ENCODE measurements around the gene MKNK2.
A peak's percentile ranks its signal among the peaks of the same experiment; 100 is the strongest.

The MKNK2 gene

DNA sequence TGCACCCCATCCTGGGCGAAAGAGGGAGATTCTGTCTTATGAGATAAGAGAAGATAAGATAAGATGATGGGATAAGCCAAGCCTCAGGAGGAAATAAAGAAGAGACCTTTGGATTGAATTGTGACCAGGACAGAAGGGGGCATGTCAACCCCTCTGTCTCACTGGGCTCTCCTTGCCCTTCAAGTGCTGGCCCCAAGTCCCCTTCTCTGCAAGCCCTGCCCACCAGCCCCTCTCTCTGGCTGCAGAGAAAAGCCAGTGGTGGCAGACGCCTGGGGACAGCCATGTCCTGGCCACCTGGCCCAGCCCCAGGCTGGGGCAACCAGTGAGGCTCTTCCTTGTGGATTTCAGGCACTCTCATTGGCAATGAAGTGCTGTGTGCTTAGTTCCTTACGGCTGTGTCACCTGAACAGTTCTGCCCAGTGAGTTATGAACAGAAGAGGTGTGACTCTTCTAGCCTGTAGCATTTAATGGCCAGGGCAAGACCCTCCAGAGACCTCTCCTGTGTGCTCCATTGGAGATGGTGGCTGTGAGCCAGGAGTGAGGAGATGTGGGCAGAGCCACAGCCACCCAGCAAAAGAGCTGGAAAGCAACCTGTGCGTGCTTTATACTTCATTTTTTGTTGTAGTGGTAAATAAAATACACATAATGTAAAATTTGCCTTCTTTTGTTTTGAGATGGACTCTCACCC, 29.4 kb downstream of the MKNK2 start:
- H2AFZ ChIP-seq (ENCODE audit: low read depth): no peak overlapping the region
- TF ChIP-seq, protein P1, sequence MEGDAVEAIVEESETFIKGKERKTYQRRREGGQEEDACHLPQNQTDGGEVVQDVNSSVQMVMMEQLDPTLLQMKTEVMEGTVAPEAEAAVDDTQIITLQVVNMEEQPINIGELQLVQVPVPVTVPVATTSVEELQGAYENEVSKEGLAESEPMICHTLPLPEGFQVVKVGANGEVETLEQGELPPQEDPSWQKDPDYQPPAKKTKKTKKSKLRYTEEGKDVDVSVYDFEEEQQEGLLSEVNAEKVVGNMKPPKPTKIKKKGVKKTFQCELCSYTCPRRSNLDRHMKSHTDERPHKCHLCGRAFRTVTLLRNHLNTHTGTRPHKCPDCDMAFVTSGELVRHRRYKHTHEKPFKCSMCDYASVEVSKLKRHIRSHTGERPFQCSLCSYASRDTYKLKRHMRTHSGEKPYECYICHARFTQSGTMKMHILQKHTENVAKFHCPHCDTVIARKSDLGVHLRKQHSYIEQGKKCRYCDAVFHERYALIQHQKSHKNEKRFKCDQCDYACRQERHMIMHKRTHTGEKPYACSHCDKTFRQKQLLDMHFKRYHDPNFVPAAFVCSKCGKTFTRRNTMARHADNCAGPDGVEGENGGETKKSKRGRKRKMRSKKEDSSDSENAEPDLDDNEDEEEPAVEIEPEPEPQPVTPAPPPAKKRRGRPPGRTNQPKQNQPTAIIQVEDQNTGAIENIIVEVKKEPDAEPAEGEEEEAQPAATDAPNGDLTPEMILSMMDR (conservative IDR thresholded peaks at IDR 0.05; ENCODE audit: low read depth, low read length): no peak
- no peak overlapping the region for H3K4me2 ChIP-seq
- no peaks in the 10 kb centered on the region for H3K27me3 ChIP-seq (ENCODE audit: insufficient read depth, low read depth)
- H4K20me1 ChIP-seq (ENCODE audit: insufficient read depth): no peaks in the 10 kb centered on the region
- H3K9ac ChIP-seq: no peak overlapping the region
- peaks cover 9% of the 10 kb centered on the region for H3K4me1 ChIP-seq (ENCODE audit: low read depth, poor library complexity, severe bottlenecking)
- H3K36me3 ChIP-seq (ENCODE audit: insufficient read depth): no peaks in the 10 kb centered on the region
- no peaks in the 10 kb centered on the region for H3K79me2 ChIP-seq (ENCODE audit: insufficient read depth, low read depth)
- H3K27ac ChIP-seq: no peak overlapping the region
- no peak overlapping the region for H3K4me3 ChIP-seq (IDR thresholded peaks at IDR 0.05; ENCODE audit: insufficient read depth, low read depth, low read length)

- no peaks in the 10 kb centered on the region for H3K27me3 ChIP-seq (ENCODE audit: insufficient read depth, low read depth)
- no peak overlapping the region for H3K4me2 ChIP-seq
- H3K9ac ChIP-seq: no peak overlapping the region
- peaks cover 7% of the 10 kb centered on the region; the same call in 1 of the 2 replicates for H3K79me2 ChIP-seq (ENCODE audit: insufficient read depth, low read depth)
- H3K4me1 ChIP-seq (ENCODE audit: low read depth, poor library complexity, severe bottlenecking): peaks cover 9% of the 10 kb centered on the region
- no peaks in the 10 kb centered on the region for H3K36me3 ChIP-seq (ENCODE audit: insufficient read depth)
- TF ChIP-seq, protein P1 (conservative IDR thresholded peaks at IDR 0.05; ENCODE audit: low read depth, low read length): no peak
- no peak overlapping the region for H2AFZ ChIP-seq (ENCODE audit: low read depth)
- no peaks in the 10 kb centered on the region for H4K20me1 ChIP-seq (ENCODE audit: insufficient read depth)
- no peak overlapping the region for H3K4me3 ChIP-seq (IDR thresholded peaks at IDR 0.05; ENCODE audit: insufficient read depth, low read depth, low read length)
- no peak overlapping the region for H3K27ac ChIP-seq
Observed at GRCh38 chr19:2018752-2019151, 32.3 kb downstream of the MKNK2 start.

DNA sequence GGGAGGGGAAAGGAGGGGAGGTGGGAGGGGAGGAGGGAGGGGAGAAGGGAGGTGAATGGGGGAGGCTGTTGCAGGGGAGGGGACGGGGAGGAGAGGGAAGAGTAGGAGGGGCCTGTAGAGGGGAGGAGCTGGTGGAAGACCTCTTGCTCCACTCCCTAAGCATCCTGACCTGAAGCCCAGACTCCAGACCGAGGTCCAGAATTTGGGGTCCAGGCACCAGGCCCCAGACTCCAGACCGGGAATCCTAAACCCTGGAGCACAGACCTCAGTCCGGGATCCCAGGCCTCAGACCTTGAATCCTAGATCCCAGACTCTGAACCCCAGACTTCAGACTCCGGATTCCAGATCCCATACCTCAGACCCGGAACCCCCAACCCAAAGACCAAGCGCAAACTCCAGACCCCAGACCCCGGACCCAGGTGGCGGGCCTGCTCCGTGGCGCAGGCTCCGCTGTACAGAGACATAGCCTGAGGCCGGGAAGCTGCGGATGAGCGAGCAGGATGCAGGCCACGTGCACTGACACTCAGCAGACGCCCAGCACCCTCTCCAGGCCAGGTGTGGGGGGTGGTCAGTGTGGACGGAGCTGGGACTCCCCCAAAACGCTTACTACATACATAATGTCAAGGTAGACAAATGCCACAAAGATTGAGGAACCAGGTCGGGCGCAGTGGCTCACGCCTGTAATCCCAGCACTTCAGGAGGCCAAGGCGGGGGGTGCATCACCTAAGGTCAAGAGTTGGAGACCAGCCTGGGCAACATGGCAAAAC, 34.8 kb downstream of the MKNK2 start:
- H3K4me3 ChIP-seq (IDR thresholded peaks at IDR 0.05; ENCODE audit: insufficient read depth, low read depth, low read length): no peak overlapping the region
- H3K36me3 ChIP-seq (ENCODE audit: insufficient read depth): no peaks in the 10 kb centered on the region
- H3K9ac ChIP-seq: no peak overlapping the region
- H4K20me1 ChIP-seq (ENCODE audit: insufficient read depth): no peaks in the 10 kb centered on the region
- no peaks in the 10 kb centered on the region for H3K27me3 ChIP-seq (ENCODE audit: insufficient read depth, low read depth)
- no peak overlapping the region for H3K4me2 ChIP-seq
- H3K27ac ChIP-seq: no peak overlapping the region
- peaks cover 20% of the 10 kb centered on the region; the same call in 1 of the 2 replicates for H3K79me2 ChIP-seq (ENCODE audit: insufficient read depth, low read depth)
- TF ChIP-seq, protein P1 (conservative IDR thresholded peaks at IDR 0.05; ENCODE audit: low read depth, low read length): no peak
- H3K4me1 ChIP-seq (ENCODE audit: low read depth, poor library complexity, severe bottlenecking): peaks cover 9% of the 10 kb centered on the region
- no peak overlapping the region for H2AFZ ChIP-seq (ENCODE audit: low read depth)

DNA sequence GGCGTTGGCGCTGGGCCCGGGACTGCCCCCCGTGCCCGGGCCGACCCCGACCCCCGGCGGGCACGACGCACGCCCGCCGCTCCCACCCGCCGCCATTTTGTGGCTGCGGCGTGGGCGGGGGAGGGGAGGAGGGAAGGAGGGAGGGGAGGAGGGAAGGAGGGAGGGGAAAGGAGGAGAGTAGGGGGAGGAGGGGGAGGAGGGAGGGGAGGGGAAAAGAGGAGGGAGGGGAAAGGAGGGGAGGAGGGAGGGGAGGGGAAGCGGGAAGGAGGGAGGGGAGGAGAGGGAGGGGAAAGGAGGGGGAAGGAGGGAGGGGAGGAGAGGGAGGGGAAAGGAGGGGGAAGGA, 35.5 kb downstream of the MKNK2 start, which contains the start of gene BTBD2:
TSS of gene BTBD2 (minus strand) at position 107 of the 343 bp plus-strand sequence. CDS start at position 96, 11 bp downstream.
- peaks cover 9% of the 10 kb centered on the region for H3K4me1 ChIP-seq (ENCODE audit: low read depth, poor library complexity, severe bottlenecking)
- no peak within 1 kb of the TSS for H2AFZ ChIP-seq (ENCODE audit: low read depth)
- H3K36me3 ChIP-seq (ENCODE audit: insufficient read depth): no peaks in the 10 kb centered on the region
- peak within 1 kb of the TSS; percentile 52; the same call in 1 of the 2 replicates for H3K9ac ChIP-seq
- peaks cover 21% of the 10 kb centered on the region; the same call in 1 of the 2 replicates for H3K79me2 ChIP-seq (ENCODE audit: insufficient read depth, low read depth)
- no peaks in the 10 kb centered on the region for H3K27me3 ChIP-seq (ENCODE audit: insufficient read depth, low read depth)
- H3K27ac ChIP-seq: no peak within 1 kb of the TSS
- TF ChIP-seq, protein P1 (conservative IDR thresholded peaks at IDR 0.05; ENCODE audit: low read depth, low read length): no peak
- H3K4me3 ChIP-seq (IDR thresholded peaks at IDR 0.05; ENCODE audit: insufficient read depth, low read depth, low read length): no peak within 1 kb of the TSS
- H3K4me2 ChIP-seq: peak within 1 kb of the TSS; percentile 57
- no peaks in the 10 kb centered on the region for H4K20me1 ChIP-seq (ENCODE audit: insufficient read depth)

Measured in KMS-11 (cell line).